Loucy (cell line): ENCODE results near the gene KLHDC4.
"Not testable (repeated sequence)": the region's sequence is repeated elsewhere in the genome, so short reads cannot be mapped to it uniquely, and the experiment has no call there.

Source experiments
- H2AFZ ChIP-seq: fragments of 200-600 bp; sonication (generic); 2 replicates; pipeline ENCODE4 v1.6.0; 2016; ENCODE audit warnings: antibody characterized with exemption, mild to moderate bottlenecking, low read length, moderate library complexity
- H3F3A ChIP-seq: fragments of 200-600 bp; 2 replicates; pipeline ENCODE4 v1.6.0; 2016; ENCODE audit warnings: antibody characterized with exemption, low read depth, mild to moderate bottlenecking
- H3K27me3 ChIP-seq: fragments of 200-600 bp; sonication (generic); 2 replicates; pipeline ENCODE4 v1.6.1; 2014; ENCODE audit warnings: low read length, mild to moderate bottlenecking; ENCODE audit not compliant: insufficient read depth, poor library complexity, severe bottlenecking
- H3K36me3 ChIP-seq: fragments of 200-600 bp; sonication (generic); 2 replicates; pipeline ENCODE4 v1.6.1; 2016; ENCODE audit warnings: low read length; ENCODE audit not compliant: insufficient read depth
- H3K4me1 ChIP-seq: fragments of 200-600 bp; sonication (generic); 2 replicates; pipeline ENCODE4 v1.5.1; 2014; ENCODE audit warnings: low read length, mild to moderate bottlenecking; ENCODE audit not compliant: insufficient read depth, poor library complexity, severe bottlenecking
- H3K4me2 ChIP-seq: fragments of 200-600 bp; sonication (generic); 2 replicates; pipeline ENCODE4 v1.6.0; 2014; ENCODE audit warnings: antibody characterized with exemption, low read length, low read depth, mild to moderate bottlenecking; ENCODE audit not compliant: poor library complexity, severe bottlenecking
- H3K4me3 ChIP-seq: fragments of 200-600 bp; sonication (generic); 2 replicates; pipeline ENCODE4 v1.5.1; 2014; ENCODE audit warnings: low read length, mild to moderate bottlenecking, mixed read lengths; ENCODE audit not compliant: poor library complexity, severe bottlenecking
- H3K79me2 ChIP-seq: fragments of 200-600 bp; sonication (generic); 2 replicates; pipeline ENCODE4 v1.6.1; 2014; ENCODE audit warnings: low read length; ENCODE audit not compliant: insufficient read depth
- H3K9ac ChIP-seq: fragments of 200-600 bp; sonication (generic); 2 replicates; pipeline ENCODE4 v1.6.0; 2014; ENCODE audit warnings: mild to moderate bottlenecking, low read depth, low read length, moderate library complexity; ENCODE audit not compliant: poor library complexity, severe bottlenecking
- H3K9me2 ChIP-seq: fragments of 200-600 bp; sonication (generic); replicated peaks from 2 replicates; pipeline ENCODE4 v1.6.1; 2016; ENCODE audit warnings: low read depth, low read length, mixed read lengths
- H3K9me3 ChIP-seq: fragments of 200-600 bp; sonication (generic); 2 replicates; pipeline ENCODE4 v1.6.1; 2014; ENCODE audit warnings: mild to moderate bottlenecking, antibody characterized with exemption, low read length, low read depth; ENCODE audit not compliant: insufficient read depth
- H4K20me1 ChIP-seq: fragments of 200-600 bp; sonication (generic); 2 replicates; pipeline ENCODE4 v1.6.0; 2014; ENCODE audit warnings: antibody characterized with exemption, low read length, mild to moderate bottlenecking; ENCODE audit not compliant: insufficient read depth, poor library complexity, severe bottlenecking
- CTCF ChIP-seq: fragments of 200-600 bp; sonication (generic); conservative IDR thresholded peaks from 2 replicates; pipeline ENCODE4 v1.5.1; 2014; ENCODE audit warnings: mild to moderate bottlenecking, antibody characterized with exemption, low read length
- EZH2phosphoT487 ChIP-seq: fragments of 200-600 bp; IDR thresholded peaks from 2 replicates; pipeline ENCODE4 v1.6.1; 2018; ENCODE audit warnings: antibody characterized with exemption, mild to moderate bottlenecking, moderate library complexity, borderline replicate concordance

The KLHDC4 gene

GRCh38 chr16:87722590-87723225, 43.1 kb downstream of the KLHDC4 start:
- Histone ChIP-seq H3K79me2 (no peaks in the 10 kb centered on the region), H3K4me1 (no peaks in the 10 kb centered on the region), H3K9me2 (no peaks in the 10 kb centered on the region), H3K27me3 (no peaks in the 10 kb centered on the region), H3K4me2 (no peak overlapping the region), H4K20me1 (no peaks in the 10 kb centered on the region), H2AFZ (no peak overlapping the region), H3K36me3 (peaks cover 3% of the 10 kb centered on the region; the same call in 1 of the 2 replicates), H3K4me3 (no peak overlapping the region), H3K9me3 (no peaks in the 10 kb centered on the region), H3F3A (no peaks in the 10 kb centered on the region), H3K9ac (no peak overlapping the region)
- TF ChIP-seq CTCF (no peak), EZH2phosphoT487 (no peak)

- Histone ChIP-seq H3K4me2 (no peak overlapping the region), H3K79me2 (no peaks in the 10 kb centered on the region), H3K9me3 (no peaks in the 10 kb centered on the region), H3K9me2 (no peaks in the 10 kb centered on the region), H3K4me1 (no peaks in the 10 kb centered on the region), H3K27me3 (no peaks in the 10 kb centered on the region), H3K9ac (no peak overlapping the region), H4K20me1 (no peaks in the 10 kb centered on the region), H3K36me3 (peaks cover 7% of the 10 kb centered on the region; the same call in 1 of the 2 replicates), H3K4me3 (no peak overlapping the region), H3F3A (no peaks in the 10 kb centered on the region), H2AFZ (no peak overlapping the region)
- TF ChIP-seq EZH2phosphoT487 (no peak), CTCF (no peak)
These were observed 43.9 kb downstream of the KLHDC4 start for GRCh38 chr16:87721622-87722585.

- no peaks in the 10 kb centered on the region for H3K79me2 ChIP-seq
- H3K4me3 ChIP-seq: no peak overlapping the region
- TF ChIP-seq CTCF: no peak
- H2AFZ ChIP-seq: no peak overlapping the region
- no peaks in the 10 kb centered on the region for H4K20me1 ChIP-seq
- no peak overlapping the region for H3K9ac ChIP-seq
- no peaks in the 10 kb centered on the region for H3K9me2 ChIP-seq
- peaks cover 11% of the 10 kb centered on the region; the same call in 1 of the 2 replicates for H3K36me3 ChIP-seq
- no peaks in the 10 kb centered on the region for H3K4me1 ChIP-seq
- H3K4me2 ChIP-seq: no peak overlapping the region
- no peaks in the 10 kb centered on the region for H3K27me3 ChIP-seq
- no peaks in the 10 kb centered on the region for H3K9me3 ChIP-seq
- no peaks in the 10 kb centered on the region for H3F3A ChIP-seq
These were observed 45.3 kb downstream of the KLHDC4 start for GRCh38 chr16:87720446-87720845.

GRCh38 chr16:87718831-87719230, 47.0 kb downstream of the KLHDC4 start:
- H3K4me1 ChIP-seq, H3K27me3 ChIP-seq: not testable (repeated sequence)
- H3K36me3 ChIP-seq: peaks cover 11% of the 10 kb centered on the region; the same call in 1 of the 2 replicates

More at GRCh38 chr16:87718831-87719230, 47.0 kb downstream of the KLHDC4 start:
- H3K79me2 ChIP-seq, H3K4me2 ChIP-seq, H3K4me3 ChIP-seq, H3K9me2 ChIP-seq, H4K20me1 ChIP-seq, H3K9ac ChIP-seq, H3F3A ChIP-seq, H2AFZ ChIP-seq, H3K9me3 ChIP-seq: not testable (repeated sequence)
